Fibroblast of the conjunctiva (primary cell): ENCODE data around the gene SIGLEC11.
"Not testable (repeated sequence)": the region's sequence is repeated elsewhere in the genome, so short reads cannot be mapped to it uniquely, and the experiment has no call there.

ENCODE experiments used
- DNase-seq: peaks from one replicate; pipeline ENCODE4 v3.0.0-alpha.2; 2010; ENCODE audit warnings: low read depth

The SIGLEC11 gene

GRCh38 chr19:49981603-49982593 lies 20.9 kb upstream of the SIGLEC11 start:
- DNase-seq: no peak

- DNase-seq: no peak
These were observed 17.4 kb upstream of the SIGLEC11 start for GRCh38 chr19:49978324-49978723.

GRCh38 chr19:49977881-49978280 lies 16.9 kb upstream of the SIGLEC11 start:
- DNase-seq: no peak

- DNase-seq: no peak
These were observed 16.1 kb upstream of the SIGLEC11 start for GRCh38 chr19:49977076-49977475.

GRCh38 chr19:49976496-49976895 lies 15.5 kb upstream of the SIGLEC11 start:
- no peak for DNase-seq

GRCh38 chr19:49975051-49975450 lies 14.1 kb upstream of the SIGLEC11 start:
- DNase-seq: no peak

- DNase-seq: no peak
These were observed 13.0 kb upstream of the SIGLEC11 start for GRCh38 chr19:49973987-49974386.

- DNase-seq: no peak
These were observed 11.9 kb upstream of the SIGLEC11 start for GRCh38 chr19:49972841-49973240.

- no peak for DNase-seq
These were observed 11.0 kb upstream of the SIGLEC11 start for GRCh38 chr19:49971991-49972411.

GRCh38 chr19:49969355-49969754 lies 8.4 kb upstream of the SIGLEC11 start:
- DNase-seq: not testable (repeated sequence)

GRCh38 chr19:49968279-49968922 lies 7.4 kb upstream of the SIGLEC11 start:
- DNase-seq: no peak

- not testable (repeated sequence) for DNase-seq
These were observed 1.1 kb downstream of the SIGLEC11 start for GRCh38 chr19:49959892-49960291.

- DNase-seq: not testable (repeated sequence)
These were observed 2.4 kb downstream of the SIGLEC11 start for GRCh38 chr19:49958596-49958995.

- DNase-seq: not testable (repeated sequence)
These were observed 2.8 kb downstream of the SIGLEC11 start for GRCh38 chr19:49958144-49958543.

GRCh38 chr19:49957262-49957915 lies 3.6 kb downstream of the SIGLEC11 start:
- DNase-seq: no peak

- DNase-seq: no peak
These were observed 4.9 kb downstream of the SIGLEC11 start for GRCh38 chr19:49956115-49956495.

- DNase-seq: no peak
These were observed 6.0 kb downstream of the SIGLEC11 start for GRCh38 chr19:49954933-49955332.

- DNase-seq: no peak
These were observed 6.7 kb downstream of the SIGLEC11 start for GRCh38 chr19:49954092-49954829.

GRCh38 chr19:49953416-49953815 lies 7.6 kb downstream of the SIGLEC11 start:
- no peak for DNase-seq

GRCh38 chr19:49952906-49953305 lies 8.1 kb downstream of the SIGLEC11 start:
- DNase-seq: no peak

GRCh38 chr19:49952479-49952836 lies 8.5 kb downstream of the SIGLEC11 start:
- no peak for DNase-seq
